Keratinocyte (primary cell): ENCODE measurements around the gene KCTD17. TPM values are rescaled to one million over a fixed set of nuclear protein-coding genes. Genes with fewer than 3 reads are reported as not detected.

Experiments used
- DNase-seq: peaks from one replicate; pipeline ENCODE4 v3.0.0-alpha.2; 2011; ENCODE audit warnings: low read depth, missing footprints, low spot score
- FAIRE-seq: peaks from 2 replicates; lab custom pipeline; 2011; peaks lifted over from hg19 to GRCh38; lab: Jason Lieb, UNC
- H2AFZ ChIP-seq: 2 replicates; pipeline ENCODE4 v1.6.0; 2012; ENCODE audit warnings: low read length, control low read depth, inconsistent platforms; ENCODE audit not compliant: control insufficient read depth
- H3K27ac ChIP-seq: 2 replicates; pipeline ENCODE4 v1.5.1; 2011; ENCODE audit warnings: low read length; ENCODE audit not compliant: control insufficient read depth, insufficient read depth
- H3K27me3 ChIP-seq: 3 replicates; pipeline ENCODE4 v1.6.0; 2011; ENCODE audit warnings: low read length; ENCODE audit not compliant: control insufficient read depth, insufficient read depth; ENCODE audit errors: extremely low read depth
- H3K36me3 ChIP-seq, 2 experiments: 2 replicates in 1 of 2; 3 replicates in 1 of 2; pipeline ENCODE4 v1.5.1; 2011; ENCODE audit warnings: low read length in 2 of 2, mild to moderate bottlenecking in 1 of 2; ENCODE audit not compliant: control insufficient read depth in 2 of 2, insufficient read depth in 2 of 2; ENCODE audit errors: extremely low read depth in 1 of 2
- H3K4me1 ChIP-seq: 3 replicates; pipeline ENCODE4 v1.5.1; 2011; ENCODE audit warnings: low read length; ENCODE audit not compliant: control insufficient read depth, insufficient read depth; ENCODE audit errors: extremely low read depth
- H3K4me2 ChIP-seq: 3 replicates; pipeline ENCODE4 v1.6.0; 2011; ENCODE audit warnings: low read depth, low read length; ENCODE audit not compliant: control insufficient read depth, insufficient read depth; ENCODE audit errors: extremely low read depth
- H3K4me3 ChIP-seq, 3 experiments: fragments of 200-600 bp in 1 of 3; sonication (generic) in 1 of 3; 2 replicates in 2 of 3; 3 replicates in 1 of 3; pipeline ENCODE4 v1.5.1; 2011 to 2016; ENCODE audit warnings: low read length in 3 of 3, mild to moderate bottlenecking in 3 of 3, control low read depth in 2 of 3, inconsistent platforms in 1 of 3, low read depth in 1 of 3, mixed read lengths in 1 of 3, mixed run types in 1 of 3, moderate library complexity in 1 of 3; ENCODE audit not compliant: control insufficient read depth in 2 of 3, insufficient read depth in 2 of 3; ENCODE audit errors: extremely low read depth in 1 of 3
- H3K79me2 ChIP-seq: 2 replicates; pipeline ENCODE4 v1.6.0; 2012; ENCODE audit warnings: low read length; ENCODE audit not compliant: control insufficient read depth, insufficient read depth
- H3K9ac ChIP-seq: 3 replicates; pipeline ENCODE4 v1.6.0; 2011; ENCODE audit warnings: low read length; ENCODE audit not compliant: control insufficient read depth, insufficient read depth; ENCODE audit errors: extremely low read depth
- H3K9me1 ChIP-seq: 3 replicates; pipeline ENCODE4 v1.6.0; 2011; ENCODE audit warnings: low read length; ENCODE audit not compliant: control insufficient read depth, insufficient read depth; ENCODE audit errors: extremely low read depth
- H3K9me3 ChIP-seq: 2 replicates; pipeline ENCODE4 v1.5.1; 2012; ENCODE audit warnings: low read depth, low read length; ENCODE audit not compliant: control insufficient read depth
- H4K20me1 ChIP-seq: 3 replicates; pipeline ENCODE4 v1.6.0; 2011; ENCODE audit warnings: low read length; ENCODE audit not compliant: control insufficient read depth, insufficient read depth; ENCODE audit errors: extremely low read depth
- CTCF ChIP-seq, 3 experiments: IDR thresholded peaks in 1 of 3; conservative IDR thresholded peaks in 1 of 3; optimal IDR thresholded peaks in 1 of 3; 2 replicates in 2 of 3; 3 replicates in 1 of 3; pipeline versions ENCODE3 to v1.5.1; 2011; ENCODE audit warnings: low read length in 3 of 3, mild to moderate bottlenecking in 3 of 3, moderate library complexity in 2 of 3, control low read depth in 1 of 3, inconsistent platforms in 1 of 3; ENCODE audit not compliant: insufficient read depth in 2 of 3; ENCODE audit errors: extremely low read depth in 1 of 3
- EZH2 ChIP-seq: IDR thresholded peaks from one replicate; pipeline ENCODE4 v1.6.1; 2012; ENCODE audit warnings: inconsistent platforms, mild to moderate bottlenecking, low read length, moderate library complexity
- dilution Hi-C: fragments of 300-500 bp; cut with MboI; formaldehyde crosslinking; loops from one replicate; pipeline ENCODE4 v1.7.0; 2020; ENCODE audit warnings: low sequenced_read_pairs; ENCODE audit not compliant: extremely low pct_ligation_motif_present
- polyA plus RNA-seq, 5 experiments: library from polyadenylated mRNA; depleted of rRNA in 3 of 5; stranded (reverse) in 3 of 5; stranded (forward) in 1 of 5; unstranded in 1 of 5; fragments of >200 nt; gene quantifications; 1 replicate in 1 of 5; 2 replicates in 3 of 5; 3 replicates in 1 of 5; pipeline versions ENCODE4 v1.2.1 to v1.2.3, GENCODE V29; 2011 to 2012; ENCODE audit warnings: missing spikeins in 2 of 5, low read depth in 1 of 5, low replicate concordance in 1 of 5

The KCTD17 gene
- polyA plus RNA-seq, 1 donor (not counting 4 experiments of a cell fraction or from before 2014, with no cell fraction given) = 16.3 TPM

DNA sequence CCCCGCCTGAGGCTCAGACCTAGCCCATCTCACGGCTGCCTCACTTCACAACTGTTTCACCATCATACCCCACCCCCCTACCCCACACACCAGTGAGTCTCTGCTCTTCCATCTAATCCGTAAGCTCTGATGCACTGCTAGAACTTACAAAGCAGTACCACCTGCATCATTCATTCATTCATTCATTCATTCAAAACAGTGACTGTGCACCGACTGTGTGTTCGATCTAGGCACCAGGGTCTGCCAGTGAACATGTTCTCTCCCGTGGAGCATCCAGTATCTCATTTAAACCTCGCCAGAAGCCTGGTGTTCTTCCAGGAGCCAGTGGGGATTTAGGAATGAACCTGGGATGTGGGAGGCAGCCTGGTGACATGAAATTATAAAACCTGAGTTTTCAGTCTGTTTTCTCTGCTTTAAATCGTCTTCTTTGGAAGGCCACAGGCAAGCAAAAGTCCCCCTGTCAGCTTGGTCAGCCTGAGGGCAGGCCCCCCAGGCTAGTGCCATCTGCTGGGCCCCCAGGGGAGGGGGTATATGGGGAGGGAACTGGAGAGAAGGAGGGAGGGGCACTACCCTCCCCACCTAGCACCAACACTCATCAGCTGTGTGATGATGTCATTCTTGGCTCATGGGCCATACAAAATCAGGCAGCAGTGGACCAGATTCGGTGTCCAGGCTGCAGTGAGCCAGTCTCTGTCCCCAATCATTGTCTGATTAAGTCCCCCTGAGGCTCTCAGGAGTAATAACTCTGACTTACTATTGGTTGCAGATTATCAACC is 39.6 kb downstream of the KCTD17 start:
- Histone ChIP-seq H3K79me2 (no peaks in the 10 kb centered on the region), H3K9me1 (no peaks in the 10 kb centered on the region), H3K4me2 (no peak overlapping the region), H3K4me3 (no peak overlapping the region), H3K27ac (no peak overlapping the region), H3K27me3 (peaks cover 9% of the 10 kb centered on the region), H3K9me3 (no peaks in the 10 kb centered on the region), H3K36me3 (no peaks in the 10 kb centered on the region), H2AFZ (no peak overlapping the region), H3K4me1 (peaks cover 3% of the 10 kb centered on the region), H4K20me1 (no peaks in the 10 kb centered on the region), H3K9ac (no peak overlapping the region)
- dilution Hi-C loops = no loop called here
- no peak for TF ChIP-seq EZH2
- no peak for TF ChIP-seq CTCF (optimal IDR thresholded peaks at IDR 0.05 in 1 of 3, IDR thresholded peaks at IDR 0.05 in 1 of 3, conservative IDR thresholded peaks at IDR 0.05 in 1 of 3; ENCODE audit: extremely low read depth in 1 of 3, insufficient read depth in 2 of 3, low read length in 3 of 3)
- no peak for DNase-seq
- FAIRE-seq = no peak

DNA sequence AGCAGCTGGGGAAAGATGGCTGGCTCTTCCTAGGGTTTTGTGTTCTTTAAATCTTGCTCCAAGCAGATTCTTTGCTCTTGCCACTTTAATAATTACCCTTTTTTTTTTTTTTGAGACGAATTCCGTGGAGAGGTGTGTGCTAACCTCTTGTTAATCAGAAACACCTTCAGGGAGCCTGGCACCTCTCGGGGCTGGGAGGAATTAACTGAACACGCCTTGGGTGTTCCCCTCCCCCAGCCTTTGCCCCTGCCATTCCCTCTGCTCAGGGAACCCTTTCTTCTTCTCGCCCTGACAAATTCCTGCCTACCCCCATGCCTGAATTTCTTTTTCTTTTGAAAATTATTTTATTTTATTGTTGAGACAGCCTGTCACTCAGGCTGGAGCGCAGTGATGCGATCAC is 40.5 kb downstream of the KCTD17 start:
- no peaks in the 10 kb centered on the region for H3K36me3 ChIP-seq
- H3K4me1 ChIP-seq = peaks cover 3% of the 10 kb centered on the region
- H3K9me1 ChIP-seq = no peaks in the 10 kb centered on the region
- no peak overlapping the region for H2AFZ ChIP-seq
- H3K9me3 ChIP-seq = no peaks in the 10 kb centered on the region
- H3K79me2 ChIP-seq = no peaks in the 10 kb centered on the region
- H3K27ac ChIP-seq = no peak overlapping the region
- H3K9ac ChIP-seq = no peak overlapping the region
- H3K4me2 ChIP-seq = no peak overlapping the region
- H3K4me3 ChIP-seq = no peak overlapping the region
- DNase-seq = no peak
- TF ChIP-seq CTCF (optimal IDR thresholded peaks at IDR 0.05 in 1 of 3, IDR thresholded peaks at IDR 0.05 in 1 of 3, conservative IDR thresholded peaks at IDR 0.05 in 1 of 3; ENCODE audit: extremely low read depth in 1 of 3, insufficient read depth in 2 of 3, low read length in 3 of 3) (no peak), EZH2 (no peak)
- no peak for FAIRE-seq
- H3K27me3 ChIP-seq = peaks cover 9% of the 10 kb centered on the region
- H4K20me1 ChIP-seq = no peaks in the 10 kb centered on the region
- dilution Hi-C loops = no loop called here
